Choroid plexus epithelial cell (primary cell): ENCODE results near the gene KIRREL3.

Experiments used
- DNase-seq: peaks from one replicate; pipeline ENCODE4 v3.0.0-alpha.2; 2010; ENCODE audit warnings: low read depth
- H3K4me3 ChIP-seq: 2 replicates; pipeline ENCODE4 v1.5.1; 2011; ENCODE audit warnings: low read depth, mild to moderate bottlenecking, control low read depth, low read length, moderate library complexity
- TF ChIP-seq, protein P1 (sequence below): conservative IDR thresholded peaks from 2 replicates; pipeline ENCODE4 v1.5.1; 2011; ENCODE audit warnings: low read depth, mild to moderate bottlenecking, control low read depth, inconsistent platforms, low read length, moderate library complexity

KIRREL3 gene

DNA sequence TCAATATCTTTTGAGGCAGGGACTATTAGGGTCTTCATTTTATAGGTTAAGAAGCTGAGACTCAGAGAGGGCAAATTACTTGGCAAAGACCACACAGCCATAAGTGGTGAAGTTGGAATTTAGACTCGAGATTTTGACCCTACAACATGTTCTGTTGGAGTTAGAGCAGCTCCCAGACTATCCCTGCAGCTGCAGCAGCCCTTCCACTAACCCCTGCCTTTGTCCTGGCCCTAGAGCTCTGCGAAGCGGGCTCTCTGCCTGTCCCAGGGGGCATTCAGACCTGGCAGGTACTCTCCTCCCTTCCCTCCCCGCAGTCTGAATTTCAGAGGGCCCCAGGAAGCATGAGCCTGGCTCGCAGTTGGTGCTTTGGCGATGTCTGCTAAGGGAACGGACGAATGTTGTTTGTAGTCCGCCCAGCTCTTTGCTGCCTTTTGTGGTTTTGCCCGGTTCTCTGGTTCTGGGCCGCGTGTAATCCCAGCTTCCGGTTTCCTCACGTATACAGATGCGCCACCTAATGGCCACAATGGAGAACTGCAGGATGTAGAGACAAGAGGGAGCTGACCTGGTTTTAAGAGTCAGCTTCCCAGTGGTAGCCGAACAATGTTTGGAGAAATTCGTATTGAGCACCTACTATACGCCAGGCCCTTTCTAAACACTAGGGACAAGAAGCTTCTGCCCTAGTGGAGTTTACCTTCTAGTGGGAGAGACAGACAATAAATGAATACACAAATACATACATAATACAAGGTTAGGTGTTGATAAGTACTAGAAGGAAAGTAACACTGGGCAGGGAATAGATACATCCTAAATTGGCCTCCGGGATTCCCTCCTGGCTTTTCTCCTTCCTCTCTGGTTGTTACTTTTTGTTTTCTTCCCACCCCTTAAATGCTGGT is 519.9 kb downstream of the KIRREL3 start:
- H3K4me3 ChIP-seq: no peak overlapping the region
- TF ChIP-seq, protein P1, sequence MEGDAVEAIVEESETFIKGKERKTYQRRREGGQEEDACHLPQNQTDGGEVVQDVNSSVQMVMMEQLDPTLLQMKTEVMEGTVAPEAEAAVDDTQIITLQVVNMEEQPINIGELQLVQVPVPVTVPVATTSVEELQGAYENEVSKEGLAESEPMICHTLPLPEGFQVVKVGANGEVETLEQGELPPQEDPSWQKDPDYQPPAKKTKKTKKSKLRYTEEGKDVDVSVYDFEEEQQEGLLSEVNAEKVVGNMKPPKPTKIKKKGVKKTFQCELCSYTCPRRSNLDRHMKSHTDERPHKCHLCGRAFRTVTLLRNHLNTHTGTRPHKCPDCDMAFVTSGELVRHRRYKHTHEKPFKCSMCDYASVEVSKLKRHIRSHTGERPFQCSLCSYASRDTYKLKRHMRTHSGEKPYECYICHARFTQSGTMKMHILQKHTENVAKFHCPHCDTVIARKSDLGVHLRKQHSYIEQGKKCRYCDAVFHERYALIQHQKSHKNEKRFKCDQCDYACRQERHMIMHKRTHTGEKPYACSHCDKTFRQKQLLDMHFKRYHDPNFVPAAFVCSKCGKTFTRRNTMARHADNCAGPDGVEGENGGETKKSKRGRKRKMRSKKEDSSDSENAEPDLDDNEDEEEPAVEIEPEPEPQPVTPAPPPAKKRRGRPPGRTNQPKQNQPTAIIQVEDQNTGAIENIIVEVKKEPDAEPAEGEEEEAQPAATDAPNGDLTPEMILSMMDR: peak; percentile 95

GRCh38 chr11:126480015-126480409 is 520.6 kb downstream of the KIRREL3 start:
- H3K4me3 ChIP-seq: no peak overlapping the region
- TF ChIP-seq, protein P1: no peak
- no peak for DNase-seq

More for the DNA sequence above, 519.9 kb downstream of the KIRREL3 start:
- peak; percentile 95 for DNase-seq

GRCh38 chr11:126479178-126479930 is 521.2 kb downstream of the KIRREL3 start:
- DNase-seq: no peak
- H3K4me3 ChIP-seq: no peak overlapping the region
- TF ChIP-seq, protein P1: no peak

DNA sequence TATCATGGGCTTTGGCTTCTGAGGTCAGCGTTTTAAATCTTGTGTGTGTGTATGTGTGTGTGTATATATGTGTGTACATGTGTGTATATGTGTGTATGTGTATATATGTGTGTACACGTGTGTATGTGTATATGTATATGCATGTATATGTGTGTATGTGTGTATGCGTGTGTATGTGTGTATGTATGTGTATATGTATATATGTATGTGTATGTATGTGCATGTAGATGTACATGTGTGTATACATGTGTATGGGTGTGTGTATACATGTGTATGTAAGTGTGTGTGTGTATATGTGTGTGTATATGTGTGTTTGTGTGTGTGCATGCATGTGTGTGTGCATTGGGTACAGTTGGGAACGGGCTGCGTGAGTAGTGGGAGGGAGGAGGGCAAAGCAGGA is 522.1 kb downstream of the KIRREL3 start:
- TF ChIP-seq, protein P1: no peak
- H3K4me3 ChIP-seq: no peak overlapping the region
- no peak for DNase-seq

GRCh38 chr11:126477535-126478305 is 522.9 kb downstream of the KIRREL3 start:
- TF ChIP-seq, protein P1: no peak
- DNase-seq: no peak
- H3K4me3 ChIP-seq: no peak overlapping the region

DNA sequence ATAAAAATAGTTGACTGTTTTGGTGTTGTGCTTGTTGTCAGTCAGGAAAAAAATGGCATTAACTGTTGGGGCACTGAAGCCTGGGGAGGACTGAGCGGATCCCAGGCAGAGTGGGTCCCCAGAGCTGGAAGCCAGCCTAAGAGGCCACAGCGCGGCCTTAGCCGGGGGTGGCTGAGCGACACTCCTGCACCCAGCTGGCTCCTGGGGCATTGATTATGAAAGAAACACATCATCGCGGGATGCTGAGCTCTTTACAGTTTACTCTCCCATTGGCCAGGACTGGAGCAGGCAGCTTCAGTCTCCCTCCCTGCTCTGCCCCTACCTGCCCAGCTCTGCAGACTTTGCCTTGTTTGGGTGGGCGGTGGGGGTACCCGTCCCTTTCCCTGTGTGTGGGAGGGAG is 523.6 kb downstream of the KIRREL3 start:
- no peak for DNase-seq
- H3K4me3 ChIP-seq: no peak overlapping the region
- TF ChIP-seq, protein P1: no peak
